ENCODE measurements around the gene C1QTNF12.

The C1QTNF12 gene

GRCh38 chr1:1246577-1247340, at the start of gene C1QTNF12:
Gene C1QTNF12 (minus strand): TSS chr1:1246722. CDS start chr1:1246690, 32 bp downstream.
- H3K79me2 ChIP-seq (ENCODE audit: low read length): no peaks in the 10 kb centered on the region
- no peak within 1 kb of the TSS for H3K27ac ChIP-seq (ENCODE audit: low read length)
- TF ChIP-seq EZH2phosphoT487 (IDR thresholded peaks at IDR 0.05; ENCODE audit: low read length) (no peak), EZH2 (optimal IDR thresholded peaks at IDR 0.05; ENCODE audit: low read depth, low read length) (no peak)
- TF ChIP-seq, protein P1, sequence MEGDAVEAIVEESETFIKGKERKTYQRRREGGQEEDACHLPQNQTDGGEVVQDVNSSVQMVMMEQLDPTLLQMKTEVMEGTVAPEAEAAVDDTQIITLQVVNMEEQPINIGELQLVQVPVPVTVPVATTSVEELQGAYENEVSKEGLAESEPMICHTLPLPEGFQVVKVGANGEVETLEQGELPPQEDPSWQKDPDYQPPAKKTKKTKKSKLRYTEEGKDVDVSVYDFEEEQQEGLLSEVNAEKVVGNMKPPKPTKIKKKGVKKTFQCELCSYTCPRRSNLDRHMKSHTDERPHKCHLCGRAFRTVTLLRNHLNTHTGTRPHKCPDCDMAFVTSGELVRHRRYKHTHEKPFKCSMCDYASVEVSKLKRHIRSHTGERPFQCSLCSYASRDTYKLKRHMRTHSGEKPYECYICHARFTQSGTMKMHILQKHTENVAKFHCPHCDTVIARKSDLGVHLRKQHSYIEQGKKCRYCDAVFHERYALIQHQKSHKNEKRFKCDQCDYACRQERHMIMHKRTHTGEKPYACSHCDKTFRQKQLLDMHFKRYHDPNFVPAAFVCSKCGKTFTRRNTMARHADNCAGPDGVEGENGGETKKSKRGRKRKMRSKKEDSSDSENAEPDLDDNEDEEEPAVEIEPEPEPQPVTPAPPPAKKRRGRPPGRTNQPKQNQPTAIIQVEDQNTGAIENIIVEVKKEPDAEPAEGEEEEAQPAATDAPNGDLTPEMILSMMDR (IDR thresholded peaks at IDR 0.05; ENCODE audit: low read length): no peak
- H4K20me1 ChIP-seq (ENCODE audit: insufficient read depth, low read length): no peaks in the 10 kb centered on the region
- H3K4me2 ChIP-seq (ENCODE audit: low read depth, low read length): no peak within 1 kb of the TSS
- H3K9me2 ChIP-seq (replicated peaks; ENCODE audit: insufficient read depth, low read length): no peaks in the 10 kb centered on the region
- no peak within 1 kb of the TSS for H3K9ac ChIP-seq (ENCODE audit: low read length)
- H3K36me3 ChIP-seq (replicated peaks; ENCODE audit: insufficient read depth, low read length): no peaks in the 10 kb centered on the region
- H3K4me1 ChIP-seq (ENCODE audit: low read length): no peaks in the 10 kb centered on the region
- no peak for DNase-seq
- H3K4me3 ChIP-seq (ENCODE audit: low read length): no peak within 1 kb of the TSS
- no peak within 1 kb of the TSS for H2AFZ ChIP-seq (ENCODE audit: low read length)
- peaks cover 30% of the 10 kb centered on the region for H3K27me3 ChIP-seq (replicated peaks; ENCODE audit: insufficient read depth, low read length)
- H3K9me3 ChIP-seq (replicated peaks; ENCODE audit: insufficient read depth, low read length): no peaks in the 10 kb centered on the region
- H3F3A ChIP-seq (ENCODE audit: insufficient read depth, low read length): no peaks in the 10 kb centered on the region

DNA sequence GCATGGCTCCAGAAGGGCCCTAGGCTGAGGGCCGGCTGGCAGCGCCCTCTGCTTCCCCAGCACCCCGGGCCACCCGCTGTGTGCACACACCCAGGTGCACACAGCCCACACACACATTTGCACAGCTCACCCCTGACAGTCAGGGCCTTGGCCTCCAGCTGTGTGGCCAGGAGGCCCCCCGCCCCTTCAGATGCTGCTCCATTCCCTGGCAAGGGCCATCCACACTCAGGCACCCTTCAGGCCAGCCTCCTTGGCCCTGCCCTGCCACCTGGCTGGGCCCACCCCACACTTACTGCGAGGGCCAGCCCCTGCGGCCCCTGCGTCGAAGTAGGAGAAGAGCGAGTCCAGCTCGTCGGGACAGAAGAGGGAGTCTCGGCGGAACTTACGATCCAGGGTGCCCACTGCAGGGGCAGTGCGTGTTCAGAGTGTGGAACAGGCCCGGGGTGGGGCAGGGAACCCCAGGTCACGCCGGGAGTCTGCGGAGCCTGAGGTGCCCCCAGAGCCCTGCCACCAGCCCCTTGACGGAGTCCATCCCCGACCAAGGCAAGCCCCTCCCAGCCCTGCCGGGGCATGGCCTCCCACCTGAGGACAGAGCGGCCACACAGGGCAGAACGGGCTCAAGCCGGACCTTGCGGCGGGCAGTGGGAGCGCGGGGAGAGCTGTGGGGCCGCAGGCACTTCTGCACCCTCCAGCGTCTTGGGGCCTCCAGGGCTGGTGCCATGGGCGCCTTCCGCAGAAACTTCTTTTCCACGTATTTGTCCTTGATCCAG, 48.8 kb upstream of the C1QTNF12 start:
- H3K36me3 ChIP-seq (replicated peaks; ENCODE audit: insufficient read depth, low read length): no peaks in the 10 kb centered on the region
- no peak overlapping the region for H2AFZ ChIP-seq (ENCODE audit: low read length)
- H3K9me2 ChIP-seq (replicated peaks; ENCODE audit: insufficient read depth, low read length): no peaks in the 10 kb centered on the region
- H3F3A ChIP-seq (ENCODE audit: insufficient read depth, low read length): no peaks in the 10 kb centered on the region
- TF ChIP-seq, protein P1 (IDR thresholded peaks at IDR 0.05; ENCODE audit: low read length): no peak
- TF ChIP-seq EZH2phosphoT487 (IDR thresholded peaks at IDR 0.05; ENCODE audit: low read length) (no peak), EZH2 (optimal IDR thresholded peaks at IDR 0.05; ENCODE audit: low read depth, low read length) (no peak)
- no peak for DNase-seq
- H3K27ac ChIP-seq (ENCODE audit: low read length): no peak overlapping the region
- no peak overlapping the region for H3K4me3 ChIP-seq (ENCODE audit: low read length)
- no peaks in the 10 kb centered on the region for H4K20me1 ChIP-seq (ENCODE audit: insufficient read depth, low read length)
- H3K4me2 ChIP-seq (ENCODE audit: low read depth, low read length): no peak overlapping the region
- no peaks in the 10 kb centered on the region for H3K9me3 ChIP-seq (replicated peaks; ENCODE audit: insufficient read depth, low read length)
- H3K9ac ChIP-seq (ENCODE audit: low read length): no peak overlapping the region
- H3K79me2 ChIP-seq (ENCODE audit: low read length): no peaks in the 10 kb centered on the region
- no peaks in the 10 kb centered on the region for H3K27me3 ChIP-seq (replicated peaks; ENCODE audit: insufficient read depth, low read length)
- H3K4me1 ChIP-seq (ENCODE audit: low read length): no peaks in the 10 kb centered on the region

GRCh38 chr1:1294250-1294890, 47.8 kb upstream of the C1QTNF12 start:
- H3K9ac ChIP-seq (ENCODE audit: low read length): no peak overlapping the region
- H3K4me1 ChIP-seq (ENCODE audit: low read length): no peaks in the 10 kb centered on the region
- no peaks in the 10 kb centered on the region for H3K27me3 ChIP-seq (replicated peaks; ENCODE audit: insufficient read depth, low read length)

More at GRCh38 chr1:1294250-1294890, 47.8 kb upstream of the C1QTNF12 start:
- H2AFZ ChIP-seq (ENCODE audit: low read length): no peak overlapping the region
- no peaks in the 10 kb centered on the region for H4K20me1 ChIP-seq (ENCODE audit: insufficient read depth, low read length)
- TF ChIP-seq, protein P1 (IDR thresholded peaks at IDR 0.05; ENCODE audit: low read length): no peak
- TF ChIP-seq EZH2 (optimal IDR thresholded peaks at IDR 0.05; ENCODE audit: low read depth, low read length) (no peak), EZH2phosphoT487 (IDR thresholded peaks at IDR 0.05; ENCODE audit: low read length) (no peak)
- no peak overlapping the region for H3K4me3 ChIP-seq (ENCODE audit: low read length)
- H3K79me2 ChIP-seq (ENCODE audit: low read length): no peaks in the 10 kb centered on the region
- H3K36me3 ChIP-seq (replicated peaks; ENCODE audit: insufficient read depth, low read length): no peaks in the 10 kb centered on the region
- H3K27ac ChIP-seq (ENCODE audit: low read length): no peak overlapping the region
- H3F3A ChIP-seq (ENCODE audit: insufficient read depth, low read length): no peaks in the 10 kb centered on the region
- H3K4me2 ChIP-seq (ENCODE audit: low read depth, low read length): no peak overlapping the region
- no peaks in the 10 kb centered on the region for H3K9me2 ChIP-seq (replicated peaks; ENCODE audit: insufficient read depth, low read length)
- no peaks in the 10 kb centered on the region for H3K9me3 ChIP-seq (replicated peaks; ENCODE audit: insufficient read depth, low read length)
- no peak for DNase-seq

All from MM.1S (cell line).